BLaER1 (cell line): ENCODE results near the gene DEK.
"Not testable (repeated sequence)": the region's sequence is repeated elsewhere in the genome, so short reads cannot be mapped to it uniquely, and the experiment has no call there.

Source experiments
- H3K27ac ChIP-seq: shearing (Covaris generic); formaldehyde crosslinking; 2 replicates; pipeline ENCODE4 v1.8.1; 2022
- H3K27me3 ChIP-seq: shearing (Covaris generic); formaldehyde crosslinking; 2 replicates; pipeline ENCODE4 v1.8.1; 2022
- H3K36me3 ChIP-seq: shearing (Covaris generic); formaldehyde crosslinking; 2 replicates; pipeline ENCODE4 v1.8.1; 2022
- H3K4me1 ChIP-seq: shearing (Covaris generic); formaldehyde crosslinking; 2 replicates; pipeline ENCODE4 v1.8.1; 2022
- H3K4me2 ChIP-seq: shearing (Covaris generic); formaldehyde crosslinking; 2 replicates; pipeline ENCODE4 v1.8.1; 2022
- H3K4me3 ChIP-seq: shearing (Covaris generic); formaldehyde crosslinking; 2 replicates; pipeline ENCODE4 v1.8.1; 2022
- H3K9ac ChIP-seq: shearing (Covaris generic); formaldehyde crosslinking; 2 replicates; pipeline ENCODE4 v1.8.1; 2022
- H3K9me3 ChIP-seq: shearing (Covaris generic); formaldehyde crosslinking; 2 replicates; pipeline ENCODE4 v1.8.1; 2022
- H4K20me1 ChIP-seq: shearing (Covaris generic); formaldehyde crosslinking; 2 replicates; pipeline ENCODE4 v1.8.1; 2022
- Cebpa-rat ChIP-seq: shearing (Covaris generic); IDR thresholded peaks from 2 replicates; pipeline ENCODE4 v1.8.1; 2022

The DEK gene

GRCh38 chr6:18264219-18264922 is at the start of gene DEK:
Gene DEK, minus strand, starts transcription at chr6:18264530. Its CDS starts 543 bp downstream, at chr6:18263987.
- Histone ChIP-seq H3K9me3 (peaks cover 18% of the 10 kb centered on the region), H3K4me1 (peaks cover 56% of the 10 kb centered on the region), H3K4me2 (peak within 1 kb of the TSS; percentile 92), H3K36me3 (peaks cover 25% of the 10 kb centered on the region), H3K4me3 (peak within 1 kb of the TSS; percentile 96), H3K27ac (peak within 1 kb of the TSS; percentile 98), H4K20me1 (peaks cover 38% of the 10 kb centered on the region), H3K9ac (peak within 1 kb of the TSS; percentile 98), H3K27me3 (no peaks in the 10 kb centered on the region)
- no peak for TF ChIP-seq Cebpa-rat

GRCh38 chr6:18312368-18312767 is 48.0 kb upstream of the DEK start:
- H4K20me1 ChIP-seq: no peaks in the 10 kb centered on the region
- H3K9ac ChIP-seq: no peak overlapping the region
- H3K4me3 ChIP-seq: no peak overlapping the region
- peaks cover 17% of the 10 kb centered on the region for H3K9me3 ChIP-seq
- TF ChIP-seq Cebpa-rat: no peak
- H3K36me3 ChIP-seq: no peaks in the 10 kb centered on the region
- H3K4me1 ChIP-seq: no peaks in the 10 kb centered on the region
- H3K4me2 ChIP-seq: no peak overlapping the region
- no peak overlapping the region for H3K27ac ChIP-seq
- no peaks in the 10 kb centered on the region for H3K27me3 ChIP-seq

GRCh38 chr6:18310010-18310409 is 45.7 kb upstream of the DEK start:
- not testable (repeated sequence) for H3K36me3 ChIP-seq, H3K4me3 ChIP-seq, H3K9ac ChIP-seq, H4K20me1 ChIP-seq, H3K27me3 ChIP-seq, H3K4me1 ChIP-seq, H3K4me2 ChIP-seq, H3K27ac ChIP-seq
- peaks cover 17% of the 10 kb centered on the region for H3K9me3 ChIP-seq

GRCh38 chr6:18309046-18309445 is 44.7 kb upstream of the DEK start:
- H3K9ac ChIP-seq: no peak overlapping the region
- no peak overlapping the region for H3K27ac ChIP-seq
- H4K20me1 ChIP-seq: no peaks in the 10 kb centered on the region
- no peak overlapping the region for H3K4me2 ChIP-seq
- H3K9me3 ChIP-seq: peaks cover 17% of the 10 kb centered on the region
- H3K4me3 ChIP-seq: no peak overlapping the region
- H3K27me3 ChIP-seq: no peaks in the 10 kb centered on the region
- no peak for TF ChIP-seq Cebpa-rat
- no peaks in the 10 kb centered on the region for H3K4me1 ChIP-seq
- H3K36me3 ChIP-seq: no peaks in the 10 kb centered on the region

DNA sequence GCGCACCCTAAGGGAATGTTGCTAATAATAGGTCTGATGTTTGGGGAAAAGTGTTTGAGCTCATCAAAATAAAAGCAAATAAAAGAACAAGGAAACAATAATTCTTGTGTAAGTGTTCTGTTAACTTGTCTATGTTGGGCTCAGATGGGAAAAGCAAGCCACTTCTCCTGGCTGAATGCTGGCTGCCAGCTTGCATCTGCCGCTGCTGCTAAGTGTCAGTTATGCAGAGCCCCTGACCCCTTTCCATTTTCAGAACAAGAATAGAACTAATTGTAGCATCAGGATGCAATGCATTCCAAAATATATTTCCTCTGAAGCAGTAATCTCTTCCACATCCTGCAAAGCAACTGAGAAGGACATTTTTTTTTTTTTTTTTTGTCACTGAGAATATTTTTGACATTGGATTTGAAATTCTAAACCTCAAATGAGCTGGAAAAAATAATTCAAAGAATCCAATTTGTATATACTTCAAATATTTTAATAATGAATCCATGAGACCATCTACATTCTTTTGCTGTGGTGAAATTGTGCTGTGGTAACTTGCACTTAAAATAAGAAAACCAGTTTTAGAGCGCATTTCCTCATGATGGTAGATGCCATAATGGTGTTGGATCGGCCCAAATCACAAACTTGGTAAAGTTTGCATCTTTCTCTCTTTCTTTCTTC is 43.9 kb upstream of the DEK start:
- Histone ChIP-seq H3K9me3 (peaks cover 17% of the 10 kb centered on the region), H3K27me3 (no peaks in the 10 kb centered on the region), H3K4me3 (no peak overlapping the region), H3K4me1 (peaks cover 6% of the 10 kb centered on the region), H4K20me1 (no peaks in the 10 kb centered on the region), H3K4me2 (no peak overlapping the region), H3K9ac (no peak overlapping the region), H3K36me3 (no peaks in the 10 kb centered on the region), H3K27ac (no peak overlapping the region)
- no peak for TF ChIP-seq Cebpa-rat

DNA sequence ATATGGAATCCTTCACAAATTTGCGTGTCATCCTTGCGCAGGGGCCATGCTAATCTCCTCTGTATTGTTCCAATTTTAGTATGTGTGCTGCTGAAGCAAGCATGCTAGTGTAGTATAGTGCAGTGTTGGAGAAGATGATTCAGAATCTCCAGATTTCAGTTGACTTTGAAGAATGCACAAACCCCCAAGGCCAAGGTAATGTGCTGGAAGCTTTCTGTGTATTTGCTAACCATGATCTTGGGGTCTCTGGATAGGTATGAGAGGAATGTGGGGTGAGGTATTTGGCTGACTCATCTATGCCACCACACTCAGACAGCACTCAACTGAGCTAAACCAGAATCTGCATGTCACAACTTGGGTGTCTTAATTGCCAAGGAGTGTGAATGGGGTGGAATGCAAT is 42.6 kb upstream of the DEK start:
- H3K36me3 ChIP-seq: no peaks in the 10 kb centered on the region
- no peaks in the 10 kb centered on the region for H4K20me1 ChIP-seq
- no peak for TF ChIP-seq Cebpa-rat
- no peak overlapping the region for H3K4me2 ChIP-seq
- H3K27me3 ChIP-seq: no peaks in the 10 kb centered on the region
- H3K4me1 ChIP-seq: peaks cover 14% of the 10 kb centered on the region
- no peak overlapping the region for H3K4me3 ChIP-seq
- peaks cover 17% of the 10 kb centered on the region for H3K9me3 ChIP-seq
- H3K27ac ChIP-seq: no peak overlapping the region
- no peak overlapping the region for H3K9ac ChIP-seq

DNA sequence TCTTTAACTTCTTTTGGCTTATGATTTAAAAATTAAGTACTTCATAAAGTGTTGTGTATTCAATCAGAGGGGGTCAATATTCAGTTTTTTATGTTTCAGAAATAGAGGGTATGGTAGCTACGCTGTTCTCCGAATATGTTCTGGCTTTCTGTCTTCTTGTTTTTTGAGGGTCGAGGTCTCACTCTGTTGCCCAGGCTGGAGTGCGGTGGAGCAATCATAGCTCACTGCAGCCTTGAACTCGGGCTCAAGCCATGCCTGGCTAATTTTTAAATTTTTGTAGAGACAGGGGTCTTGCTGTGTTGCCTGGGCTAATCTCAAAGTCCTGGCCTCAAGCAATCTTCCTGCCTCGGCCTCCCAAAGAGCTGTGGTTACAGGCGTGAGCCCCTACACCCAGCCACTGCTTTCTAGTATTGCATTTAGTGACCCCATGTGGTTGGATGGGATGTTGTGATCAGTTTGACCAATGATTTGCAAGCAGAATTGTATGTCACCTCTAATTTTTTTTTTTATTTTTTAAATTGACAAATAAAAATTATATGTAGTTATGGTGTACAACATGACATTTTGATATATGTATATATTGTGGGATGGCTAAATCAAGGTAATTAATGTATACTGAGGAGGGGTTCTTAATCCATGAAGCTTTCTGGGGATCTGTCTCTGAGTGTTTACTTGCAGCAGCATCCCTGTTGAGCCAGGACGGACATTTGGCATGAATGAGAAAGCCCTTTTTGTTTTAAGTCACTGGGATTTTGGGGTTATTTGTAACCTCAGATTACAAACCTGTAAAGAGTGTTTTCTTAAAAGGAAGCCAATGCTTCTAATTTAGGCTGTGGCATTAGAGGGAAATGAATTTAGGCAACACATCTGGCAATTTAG is 38.5 kb upstream of the DEK start:
- Histone ChIP-seq H3K36me3 (no peaks in the 10 kb centered on the region), H3K4me2 (peak overlapping the region; percentile 47), H3K9ac (0 out of 2 replicates have a peak overlapping the region, but pooled peaks have one; percentile 15), H3K27me3 (no peaks in the 10 kb centered on the region), H3K4me1 (peaks cover 14% of the 10 kb centered on the region), H3K9me3 (no peaks in the 10 kb centered on the region), H3K27ac (no peak overlapping the region), H4K20me1 (no peaks in the 10 kb centered on the region), H3K4me3 (no peak overlapping the region)
- no peak for TF ChIP-seq Cebpa-rat

DNA sequence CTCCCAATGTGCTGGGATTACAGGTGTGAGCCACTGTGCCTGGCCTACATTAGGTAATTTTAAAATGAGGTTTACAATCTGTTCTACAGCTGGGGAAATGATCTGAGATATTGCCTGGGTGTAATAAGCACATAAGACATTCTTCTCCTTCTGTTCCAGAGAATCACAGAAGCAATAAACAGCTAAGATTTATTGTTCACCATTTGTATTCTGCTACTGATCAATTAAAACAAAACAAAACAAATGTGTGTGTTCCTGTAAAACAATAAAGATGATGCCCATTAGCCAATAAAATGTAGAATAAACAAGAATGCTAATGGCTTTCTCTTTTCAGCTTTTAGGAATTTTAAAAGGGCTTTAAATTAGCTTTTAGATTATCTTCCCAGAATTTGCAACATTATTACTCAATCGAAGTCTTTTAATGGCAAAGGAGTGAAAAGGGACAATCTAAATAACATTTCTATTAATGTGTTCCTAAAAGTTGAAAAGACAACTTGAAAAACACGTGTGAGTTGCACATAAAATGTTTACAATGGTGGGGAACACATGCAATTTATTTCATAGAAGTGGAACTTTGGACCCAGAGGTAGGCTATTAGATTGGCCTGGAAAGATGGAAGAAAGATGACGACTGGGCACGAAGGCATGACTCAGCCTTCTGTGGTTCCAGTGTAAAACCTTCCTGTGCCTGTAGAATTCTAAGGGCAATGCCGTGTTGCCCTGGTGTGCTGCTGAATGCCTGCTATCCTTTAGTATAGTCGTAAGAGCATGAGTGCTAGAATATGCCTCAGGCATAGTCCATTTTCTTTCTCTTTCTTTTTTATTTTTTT is 29.0 kb upstream of the DEK start:
- no peaks in the 10 kb centered on the region for H3K27me3 ChIP-seq
- no peak for TF ChIP-seq Cebpa-rat
- H3K4me2 ChIP-seq: no peak overlapping the region
- no peaks in the 10 kb centered on the region for H4K20me1 ChIP-seq
- no peak overlapping the region for H3K4me3 ChIP-seq
- H3K9me3 ChIP-seq: no peaks in the 10 kb centered on the region
- no peak overlapping the region for H3K27ac ChIP-seq
- no peaks in the 10 kb centered on the region for H3K4me1 ChIP-seq
- H3K36me3 ChIP-seq: no peaks in the 10 kb centered on the region
- no peak overlapping the region for H3K9ac ChIP-seq

DNA sequence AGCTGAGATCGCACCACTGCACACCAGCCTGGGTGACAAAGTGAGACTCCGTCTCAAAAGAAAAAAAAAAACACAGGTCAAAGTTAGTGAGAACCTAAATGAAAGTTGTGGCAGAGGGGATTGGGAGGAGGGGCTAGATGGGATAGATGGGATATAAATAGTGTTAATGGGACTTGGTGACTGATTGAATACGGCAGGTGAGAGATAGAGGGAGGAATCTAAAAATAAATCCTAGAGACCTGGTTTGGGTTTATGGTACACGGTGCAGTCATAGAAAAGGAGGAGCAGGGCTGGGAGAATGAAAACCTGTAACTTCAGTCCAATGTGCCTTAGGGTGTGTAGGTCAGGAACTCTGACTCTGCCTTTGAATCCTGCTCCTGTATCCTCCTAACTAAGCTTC is 25.0 kb upstream of the DEK start:
- Histone ChIP-seq H3K27ac (no peak overlapping the region), H3K27me3 (no peaks in the 10 kb centered on the region), H3K36me3 (no peaks in the 10 kb centered on the region), H3K4me3 (no peak overlapping the region), H4K20me1 (no peaks in the 10 kb centered on the region), H3K4me1 (no peaks in the 10 kb centered on the region), H3K9me3 (no peaks in the 10 kb centered on the region), H3K4me2 (no peak overlapping the region), H3K9ac (no peak overlapping the region)
- no peak for TF ChIP-seq Cebpa-rat
